Head of caudate nucleus (tissue), 42 donors: ENCODE measurements around the gene SCARB1.

Experiments used
- DNase-seq, 42 donors: peaks; one replicate each; pipeline versions ENCODE4 v3.0.0 to v3.0.0-alpha.2; 2020 to 2021; ENCODE audit warnings: mixed read lengths in 7 of 42
- intact Hi-C: fragments of 100-400 bp; cut with DNase I; formaldehyde crosslinking; loops from one replicate; pipeline ENCODE4 v1.15.0; 2022

Gene SCARB1

GRCh38 chr12:124770728-124771127, 92.9 kb downstream of the SCARB1 start:
- DNase-seq: no peak
- intact Hi-C loops: no loop called here

- no peak for DNase-seq
- intact Hi-C loops: loop anchor here (5.0 to 10.0 kb wide), 4 partner anchors 203 to 733 kb away; partner anchors contain the start of gene NCOR2
These were observed 93.7 kb downstream of the SCARB1 start for GRCh38 chr12:124769881-124770512.

GRCh38 chr12:124769163-124769530, 94.5 kb downstream of the SCARB1 start:
- no peak for DNase-seq
- intact Hi-C loops: loop anchor here (5.0 to 10.0 kb wide), 4 partner anchors 202 to 732 kb away; partner anchors contain the start of gene NCOR2

- intact Hi-C loops: loop anchor here (5.0 to 10.0 kb wide), 4 partner anchors 201 to 731 kb away; partner anchors contain the start of gene NCOR2
- no peak for DNase-seq
These were observed 95.1 kb downstream of the SCARB1 start for GRCh38 chr12:124768452-124769162.

GRCh38 chr12:124767066-124767821, 96.4 kb downstream of the SCARB1 start:
- peak; percentile 57 to 95 (median 86) for DNase-seq
- intact Hi-C loops: loop anchor here (5.0 to 10.0 kb wide), 4 partner anchors 200 to 730 kb away; partner anchors contain the start of gene NCOR2

- intact Hi-C loops: loop anchor here (5.0 to 10.0 kb wide), 4 partner anchors 199 to 729 kb away; partner anchors contain the start of gene NCOR2
- no peak for DNase-seq
These were observed 97.0 kb downstream of the SCARB1 start for GRCh38 chr12:124766727-124767065.

GRCh38 chr12:124765581-124766489, 97.8 kb downstream of the SCARB1 start:
- intact Hi-C loops: loop anchor here (5.0 to 10.0 kb wide), 4 partner anchors 199 to 729 kb away; partner anchors contain the start of gene NCOR2
- DNase-seq: no peak

GRCh38 chr12:124764870-124765580, 98.6 kb downstream of the SCARB1 start:
- intact Hi-C loops: loop anchor here (5.0 to 10.0 kb wide), 4 partner anchors 198 to 728 kb away; partner anchors contain the start of gene NCOR2
- DNase-seq: no peak

GRCh38 chr12:124764451-124764850, 99.2 kb downstream of the SCARB1 start:
- intact Hi-C loops: loop anchor here (10.0 kb wide), 1 partner anchor 380 kb away; no protein-coding TSS in a partner anchor
- DNase-seq: peak in 1 of 42 donors; percentile 41

GRCh38 chr12:124763594-124763979, 100.1 kb downstream of the SCARB1 start:
- intact Hi-C loops: loop anchor here (10.0 kb wide), 1 partner anchor 379 kb away; no protein-coding TSS in a partner anchor
- no peak for DNase-seq

GRCh38 chr12:124762791-124763593, 100.7 kb downstream of the SCARB1 start:
- no peak for DNase-seq
- intact Hi-C loops: loop anchor here (10.0 kb wide), 1 partner anchor 378 kb away; no protein-coding TSS in a partner anchor

GRCh38 chr12:124762384-124762783, 101.3 kb downstream of the SCARB1 start:
- DNase-seq: no peak
- intact Hi-C loops: loop anchor here (10.0 kb wide), 1 partner anchor 378 kb away; no protein-coding TSS in a partner anchor

- intact Hi-C loops: loop anchor here (10.0 kb wide), 1 partner anchor 377 kb away; no protein-coding TSS in a partner anchor
- DNase-seq: no peak
These were observed 101.8 kb downstream of the SCARB1 start for GRCh38 chr12:124761871-124762270.

- DNase-seq: no peak
- intact Hi-C loops: loop anchor here (10.0 kb wide), 1 partner anchor 376 kb away; no protein-coding TSS in a partner anchor
These were observed 102.6 kb downstream of the SCARB1 start for GRCh38 chr12:124761056-124761455.

GRCh38 chr12:124760560-124760959, 103.1 kb downstream of the SCARB1 start:
- intact Hi-C loops: loop anchor here (10.0 kb wide), 1 partner anchor 376 kb away; no protein-coding TSS in a partner anchor
- no peak for DNase-seq

GRCh38 chr12:124759841-124760503, 103.7 kb downstream of the SCARB1 start:
- DNase-seq: peak in 3 of 42 donors; percentile 44 to 56 (median 52)
- intact Hi-C loops: loop anchor here (10.0 kb wide), 1 partner anchor 375 kb away; no protein-coding TSS in a partner anchor
